Activated T-helper 1 cell treated with anti-CD3 and anti-CD28 coated beads, Interleukin-2, amount 50 U/mL, for 16 hours (primary cell): ENCODE results near the gene RBM23.

Experiments
- DNase-seq, 2 donors: peaks; one replicate each; pipeline ENCODE4 v3.0.0-alpha.2; 2020; ENCODE audit warnings: low read depth in 1 of 2, low spot score in 1 of 2

The RBM23 gene

GRCh38 chr14:22844221-22845102 is 74.5 kb downstream of the RBM23 start:
- DNase-seq, result no peak
